AG09319 (cell line): ENCODE data around the gene ARRDC5.
"Not testable (repeated sequence)": the region's sequence is repeated elsewhere in the genome, so short reads cannot be mapped to it uniquely, and the experiment has no call there.

Experiments used
- DNase-seq: peaks from one replicate; pipeline ENCODE4 v3.0.0-alpha.2; 2010; ENCODE audit warnings: low read depth; ENCODE audit errors: extremely low read depth
- CTCF ChIP-seq: IDR thresholded peaks from 2 replicates; pipeline ENCODE4 v1.5.1; 2011; ENCODE audit warnings: low read depth, mild to moderate bottlenecking, inconsistent platforms, low read length, moderate library complexity

The ARRDC5 gene

GRCh38 chr19:4909156-4909896 lies 6.6 kb upstream of the ARRDC5 start, which contains the start of gene UHRF1:
TSS of gene UHRF1 (plus strand) at chr19:4909501. CDS start at chr19:4910886, 1,385 bp downstream.
- no peak for DNase-seq
- no peak for TF ChIP-seq CTCF

- DNase-seq, result no peak
- no peak for TF ChIP-seq CTCF
Observed at GRCh38 chr19:4908781-4909155, 6.1 kb upstream of the ARRDC5 start.

GRCh38 chr19:4908360-4908759 lies 5.7 kb upstream of the ARRDC5 start:
- DNase-seq, result no peak
- TF ChIP-seq CTCF, result no peak

- no peak for TF ChIP-seq CTCF
- no peak for DNase-seq
Observed at GRCh38 chr19:4906963-4907362, 4.3 kb upstream of the ARRDC5 start.

GRCh38 chr19:4904481-4904880 lies 1.8 kb upstream of the ARRDC5 start:
- DNase-seq, result no peak
- TF ChIP-seq CTCF, result no peak

- not testable (repeated sequence) for DNase-seq
Observed at GRCh38 chr19:4900879-4901278, 1.8 kb downstream of the ARRDC5 start.

- TF ChIP-seq CTCF, result no peak
- no peak for DNase-seq
Observed at GRCh38 chr19:4897146-4897545, 5.5 kb downstream of the ARRDC5 start.

GRCh38 chr19:4896372-4896771 lies 6.3 kb downstream of the ARRDC5 start:
- no peak for DNase-seq
- no peak for TF ChIP-seq CTCF

- not testable (repeated sequence) for DNase-seq
Observed at GRCh38 chr19:4892962-4893361, 9.7 kb downstream of the ARRDC5 start.
